ENCODE data around the gene CMIP.

GRCh38 chr16:81445143-81445961 lies 744 bp downstream of the CMIP start:
- TF ChIP-seq CTCF (conservative IDR thresholded peaks at IDR 0.05; ENCODE audit: low read length) (peak; percentile 43), EZH2phosphoT487 (IDR thresholded peaks at IDR 0.05; ENCODE audit: borderline replicate concordance) (no peak)

Data from Loucy (cell line).